Panc1 (cell line): ENCODE measurements around the gene RBBP6. TPM values are rescaled to one million over a fixed set of nuclear protein-coding genes. Genes with fewer than 3 reads are reported as not detected.

Experiments
- ATAC-seq: fragments of 200-7000 bp; cut with Tn5 transposase; 2 replicates; pipeline ENCODE4 v1.9.1; 2020; ENCODE audit warnings: mild to moderate bottlenecking, moderate library complexity
- BruUV-seq: library from RNA; stranded (reverse); fragments of 400-500 nt; replicated peaks from 2 replicates; lab custom pipeline; 2021; lab: Mats Ljungman, UMichigan
- CTCF ChIA-PET: fragments of 300-600 bp; sonication (Branson Sonifier 250); formaldehyde crosslinking; loops from one replicate; lab custom pipeline; 2022; ENCODE audit warnings: antibody characterized with exemption; lab: Charles Lee
- POLR2A ChIA-PET: fragments of 300-600 bp; sonication (Branson Sonifier 250); formaldehyde crosslinking; loops from one replicate; lab custom pipeline; 2022; ENCODE audit warnings: antibody characterized with exemption; lab: Charles Lee
- DNase-seq: peaks from one replicate; pipeline ENCODE4 v3.0.0-alpha.2; 2010; ENCODE audit warnings: low read depth, low spot score
- H3K27ac ChIP-seq: 2 replicates; pipeline ENCODE4 v1.5.1; 2011; ENCODE audit warnings: mild to moderate bottlenecking, low read length, inconsistent platforms
- H3K27me3 ChIP-seq: fragments of 200-500 bp; sonication (Bioruptor generic); 2 replicates; pipeline ENCODE4 v1.6.0; 2014; ENCODE audit warnings: low read length, inconsistent platforms; ENCODE audit not compliant: control insufficient read depth, insufficient read depth
- H3K36me3 ChIP-seq: fragments of 200-500 bp; sonication (Bioruptor generic); 2 replicates; pipeline ENCODE4 v1.5.1; 2014; ENCODE audit warnings: inconsistent platforms, mild to moderate bottlenecking, low read length, moderate library complexity; ENCODE audit not compliant: control insufficient read depth, insufficient read depth
- H3K4me1 ChIP-seq: 2 replicates; pipeline ENCODE4 v1.5.1; 2011; ENCODE audit warnings: inconsistent platforms, mild to moderate bottlenecking, low read length, moderate library complexity; ENCODE audit not compliant: control insufficient read depth, insufficient read depth
- H3K4me3 ChIP-seq, 2 experiments: 2 replicates each; pipeline ENCODE4 v1.5.1; 2011 to 2012; ENCODE audit warnings: low read depth in 2 of 2, low read length in 2 of 2, mild to moderate bottlenecking in 2 of 2, inconsistent platforms in 1 of 2, moderate library complexity in 1 of 2
- H3K9me3 ChIP-seq: fragments of 200-500 bp; sonication (Bioruptor generic); 2 replicates; pipeline ENCODE4 v1.5.1; 2014; ENCODE audit warnings: low read depth, mild to moderate bottlenecking, inconsistent platforms, low read length, moderate library complexity; ENCODE audit not compliant: control insufficient read depth, insufficient read depth
- POLR2AphosphoS5 ChIP-seq: IDR thresholded peaks from 2 replicates; pipeline ENCODE4 v1.6.1; 2012; ENCODE audit warnings: mild to moderate bottlenecking, low read depth, low read length, moderate library complexity
- SIN3A ChIP-seq: IDR thresholded peaks from 2 replicates; pipeline ENCODE4 v1.6.1; 2012; ENCODE audit warnings: low read depth, mild to moderate bottlenecking, low read length, moderate library complexity, borderline replicate concordance; ENCODE audit not compliant: insufficient read depth
- TCF7L2 ChIP-seq: IDR thresholded peaks from 2 replicates; pipeline ENCODE4 v1.6.1; 2011; ENCODE audit warnings: mild to moderate bottlenecking, low read depth, low read length, inconsistent platforms
- in situ Hi-C: cut with HindIII; loops from 2 replicates; pipeline ENCODE4 v1.10.0; 2016; ENCODE audit warnings: low sequenced_read_pairs, low pct_unique_long_range_greater_than_20kb
- intact Hi-C: fragments of 100-400 bp; cut with micrococcal nuclease; formaldehyde crosslinking; loops from one replicate; pipeline ENCODE4 v1.10.0; 2022; ENCODE audit not compliant: unreplicated experiment
- total RNA-seq: library from RNA; stranded (reverse); gene quantifications from one replicate; pipeline ENCODE4 v1.2.1, GENCODE V29; 2021; ENCODE audit not compliant: unreplicated experiment
- TF ChIP-seq, protein P1 (sequence below): fragments of 450-650 bp; IDR thresholded peaks from 2 replicates; pipeline ENCODE4 v1.5.1; 2017; ENCODE audit warnings: mild to moderate bottlenecking
- TF ChIP-seq, protein P2 (sequence below), 2 experiments: IDR thresholded peaks; 2 replicates each; pipeline ENCODE4 v1.6.1; 2011 to 2012; ENCODE audit warnings: low read depth in 2 of 2, control low read depth in 1 of 2, low read length in 1 of 2, mild to moderate bottlenecking in 1 of 2, moderate library complexity in 1 of 2; ENCODE audit not compliant: insufficient read depth in 1 of 2

RBBP6 gene
- total RNA-seq, 1 experiment from 2014 or later = 42.7 TPM

DNA sequence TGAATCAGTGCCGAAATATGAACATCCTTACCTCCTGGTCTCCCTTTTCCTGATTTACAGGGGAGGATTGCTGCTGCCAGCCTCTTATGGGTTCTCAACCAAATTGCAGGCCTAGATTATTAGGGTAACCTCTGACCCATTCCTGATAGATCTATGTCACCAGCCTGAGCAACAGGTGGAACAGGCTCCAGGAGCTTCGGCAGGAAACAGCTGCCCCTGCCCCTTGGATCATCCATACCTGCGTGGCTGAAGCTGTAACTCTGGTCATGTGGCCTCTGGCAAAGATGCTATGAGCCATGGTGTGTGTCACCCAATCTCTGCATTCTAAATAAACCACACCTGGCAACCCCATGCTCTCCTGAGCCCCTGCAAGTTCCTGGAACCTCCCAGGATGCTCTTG lies 18.4 kb upstream of the RBBP6 start:
- Histone ChIP-seq H3K27ac (no peak overlapping the region), H3K4me3 (no peak overlapping the region), H3K4me1 (no peaks in the 10 kb centered on the region), H3K27me3 (no peaks in the 10 kb centered on the region), H3K9me3 (no peaks in the 10 kb centered on the region), H3K36me3 (no peaks in the 10 kb centered on the region)
- POLR2A ChIA-PET = no interaction called here
- DNase-seq = no peak
- in situ Hi-C loops (no loop called here), intact Hi-C loops (no loop called here)
- no peak for TF ChIP-seq POLR2AphosphoS5
- TF ChIP-seq, protein P1, sequence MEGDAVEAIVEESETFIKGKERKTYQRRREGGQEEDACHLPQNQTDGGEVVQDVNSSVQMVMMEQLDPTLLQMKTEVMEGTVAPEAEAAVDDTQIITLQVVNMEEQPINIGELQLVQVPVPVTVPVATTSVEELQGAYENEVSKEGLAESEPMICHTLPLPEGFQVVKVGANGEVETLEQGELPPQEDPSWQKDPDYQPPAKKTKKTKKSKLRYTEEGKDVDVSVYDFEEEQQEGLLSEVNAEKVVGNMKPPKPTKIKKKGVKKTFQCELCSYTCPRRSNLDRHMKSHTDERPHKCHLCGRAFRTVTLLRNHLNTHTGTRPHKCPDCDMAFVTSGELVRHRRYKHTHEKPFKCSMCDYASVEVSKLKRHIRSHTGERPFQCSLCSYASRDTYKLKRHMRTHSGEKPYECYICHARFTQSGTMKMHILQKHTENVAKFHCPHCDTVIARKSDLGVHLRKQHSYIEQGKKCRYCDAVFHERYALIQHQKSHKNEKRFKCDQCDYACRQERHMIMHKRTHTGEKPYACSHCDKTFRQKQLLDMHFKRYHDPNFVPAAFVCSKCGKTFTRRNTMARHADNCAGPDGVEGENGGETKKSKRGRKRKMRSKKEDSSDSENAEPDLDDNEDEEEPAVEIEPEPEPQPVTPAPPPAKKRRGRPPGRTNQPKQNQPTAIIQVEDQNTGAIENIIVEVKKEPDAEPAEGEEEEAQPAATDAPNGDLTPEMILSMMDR = no peak
- TF ChIP-seq, protein P2, sequence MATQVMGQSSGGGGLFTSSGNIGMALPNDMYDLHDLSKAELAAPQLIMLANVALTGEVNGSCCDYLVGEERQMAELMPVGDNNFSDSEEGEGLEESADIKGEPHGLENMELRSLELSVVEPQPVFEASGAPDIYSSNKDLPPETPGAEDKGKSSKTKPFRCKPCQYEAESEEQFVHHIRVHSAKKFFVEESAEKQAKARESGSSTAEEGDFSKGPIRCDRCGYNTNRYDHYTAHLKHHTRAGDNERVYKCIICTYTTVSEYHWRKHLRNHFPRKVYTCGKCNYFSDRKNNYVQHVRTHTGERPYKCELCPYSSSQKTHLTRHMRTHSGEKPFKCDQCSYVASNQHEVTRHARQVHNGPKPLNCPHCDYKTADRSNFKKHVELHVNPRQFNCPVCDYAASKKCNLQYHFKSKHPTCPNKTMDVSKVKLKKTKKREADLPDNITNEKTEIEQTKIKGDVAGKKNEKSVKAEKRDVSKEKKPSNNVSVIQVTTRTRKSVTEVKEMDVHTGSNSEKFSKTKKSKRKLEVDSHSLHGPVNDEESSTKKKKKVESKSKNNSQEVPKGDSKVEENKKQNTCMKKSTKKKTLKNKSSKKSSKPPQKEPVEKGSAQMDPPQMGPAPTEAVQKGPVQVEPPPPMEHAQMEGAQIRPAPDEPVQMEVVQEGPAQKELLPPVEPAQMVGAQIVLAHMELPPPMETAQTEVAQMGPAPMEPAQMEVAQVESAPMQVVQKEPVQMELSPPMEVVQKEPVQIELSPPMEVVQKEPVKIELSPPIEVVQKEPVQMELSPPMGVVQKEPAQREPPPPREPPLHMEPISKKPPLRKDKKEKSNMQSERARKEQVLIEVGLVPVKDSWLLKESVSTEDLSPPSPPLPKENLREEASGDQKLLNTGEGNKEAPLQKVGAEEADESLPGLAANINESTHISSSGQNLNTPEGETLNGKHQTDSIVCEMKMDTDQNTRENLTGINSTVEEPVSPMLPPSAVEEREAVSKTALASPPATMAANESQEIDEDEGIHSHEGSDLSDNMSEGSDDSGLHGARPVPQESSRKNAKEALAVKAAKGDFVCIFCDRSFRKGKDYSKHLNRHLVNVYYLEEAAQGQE (IDR thresholded peaks at IDR 0.05; ENCODE audit: insufficient read depth in 1 of 2, low read depth in 2 of 2, low read length in 1 of 2) = no peak
- TF ChIP-seq SIN3A = no peak
- no peak for TF ChIP-seq TCF7L2
- no TSS peak for BruUV-seq
- no peak for ATAC-seq
- CTCF ChIA-PET = interaction anchor here (0.6 to 0.7 kb wide), 2 partner anchors 254 to 705 kb away, joined by 4 to 14 read pairs; no protein-coding TSS in a partner anchor

DNA sequence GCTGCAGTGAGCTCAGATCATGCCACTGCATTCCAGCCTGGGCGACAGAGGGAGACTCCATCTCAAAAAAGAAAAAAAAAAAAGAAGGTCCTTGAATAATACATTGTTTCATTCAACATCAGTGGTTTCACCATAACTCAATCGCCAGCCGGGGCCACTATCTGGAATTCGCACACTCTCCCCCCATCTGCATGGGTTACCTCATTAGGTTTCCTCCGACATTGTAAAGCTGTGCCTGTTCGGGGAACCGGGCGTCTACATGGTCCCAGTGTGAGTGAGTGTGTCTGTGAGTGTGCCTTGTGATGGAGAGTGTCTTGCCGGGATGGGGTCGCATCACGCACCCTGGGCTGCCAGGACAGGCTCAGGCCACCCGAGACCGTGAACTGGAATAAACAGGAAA lies 16.6 kb upstream of the RBBP6 start:
- DNase-seq (no peak), ATAC-seq (no peak)
- H3K27me3 ChIP-seq = no peaks in the 10 kb centered on the region
- no peaks in the 10 kb centered on the region for H3K36me3 ChIP-seq
- POLR2A ChIA-PET = interaction anchor here (0.6 kb wide), 1 partner anchor 53 kb away, joined by 3 read pairs; no protein-coding TSS in a partner anchor
- H3K9me3 ChIP-seq = no peaks in the 10 kb centered on the region
- in situ Hi-C loops (no loop called here), intact Hi-C loops (no loop called here)
- TF ChIP-seq POLR2AphosphoS5 (no peak), SIN3A (no peak), TCF7L2 (no peak)
- TF ChIP-seq, protein P1 = no peak
- TF ChIP-seq, protein P2 (IDR thresholded peaks at IDR 0.05; ENCODE audit: insufficient read depth in 1 of 2, low read depth in 2 of 2, low read length in 1 of 2) = no peak
- H3K27ac ChIP-seq = no peak overlapping the region
- H3K4me1 ChIP-seq = peaks cover 3% of the 10 kb centered on the region; the same call in 1 of the 2 replicates
- no peak overlapping the region for H3K4me3 ChIP-seq
- no TSS peak for BruUV-seq
- CTCF ChIA-PET = no interaction called here
